HG03064 (cell line): ENCODE data around the gene HABP4.
A peak's percentile ranks its signal among the peaks of the same experiment; 100 is the strongest.

Experiments used
- ATAC-seq: cut with Tn5 transposase; IDR thresholded peaks from one replicate; pipeline ENCODE4 v1.9.1; 2021; ENCODE audit warnings: low read depth; ENCODE audit not compliant: unreplicated experiment

HABP4 gene

DNA sequence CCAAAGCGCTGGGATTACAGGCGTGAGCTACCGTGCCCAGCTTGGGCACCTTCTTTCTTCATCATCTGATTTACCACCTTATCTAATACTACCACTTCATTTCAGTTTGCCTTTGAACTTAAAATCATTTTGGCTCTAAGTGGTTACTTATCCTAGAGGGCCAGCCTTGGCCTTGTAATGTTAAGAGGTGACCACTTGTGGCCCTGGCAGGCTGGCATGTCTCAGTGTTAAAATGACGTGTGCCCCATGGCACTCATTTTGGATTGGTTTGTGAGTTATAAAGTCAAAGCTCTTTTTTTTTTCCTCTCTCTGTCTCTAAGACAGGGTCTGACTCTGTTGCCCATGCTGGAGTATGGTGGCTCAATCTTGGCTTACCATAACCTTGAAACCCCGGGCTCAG is 17.8 kb downstream of the HABP4 start:
- no peak for ATAC-seq

DNA sequence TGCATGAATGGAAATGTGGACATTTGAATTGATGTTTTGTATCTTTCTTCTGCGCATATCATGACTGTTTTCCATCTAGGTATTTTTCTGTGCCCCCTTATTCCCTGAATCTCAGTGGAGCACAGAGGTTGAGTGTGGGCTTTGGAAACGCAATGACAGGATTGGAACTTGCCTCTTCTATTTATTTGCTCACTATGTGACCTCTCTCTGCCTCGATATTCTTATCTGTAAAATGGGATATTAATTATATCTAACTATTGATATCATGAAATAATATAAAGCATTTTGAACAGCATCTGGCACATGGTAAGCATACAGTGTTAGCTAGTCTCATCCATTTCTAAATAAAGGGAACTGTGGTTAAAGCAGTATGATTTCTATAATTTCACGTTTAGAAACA is 26.0 kb downstream of the HABP4 start:
- no peak for ATAC-seq

DNA sequence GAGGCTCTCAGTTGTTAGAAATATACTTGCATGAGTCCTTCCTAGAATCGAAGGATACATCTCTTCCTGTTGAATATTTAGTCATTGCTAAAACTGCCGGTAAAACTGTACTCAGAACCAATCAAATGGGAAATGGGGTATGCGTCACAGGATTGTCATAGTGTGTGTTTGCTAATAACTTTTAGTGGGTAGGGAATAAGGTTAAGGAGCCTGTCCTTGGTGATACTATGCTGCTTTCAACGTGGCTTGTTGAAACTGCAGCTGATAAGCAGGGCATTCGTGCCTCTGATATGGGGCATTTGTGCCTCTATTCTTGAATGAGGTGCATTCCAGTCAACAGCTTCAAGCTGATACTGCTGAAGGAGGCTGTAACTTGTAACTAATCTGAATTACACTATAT is 26.6 kb downstream of the HABP4 start:
- no peak for ATAC-seq

DNA sequence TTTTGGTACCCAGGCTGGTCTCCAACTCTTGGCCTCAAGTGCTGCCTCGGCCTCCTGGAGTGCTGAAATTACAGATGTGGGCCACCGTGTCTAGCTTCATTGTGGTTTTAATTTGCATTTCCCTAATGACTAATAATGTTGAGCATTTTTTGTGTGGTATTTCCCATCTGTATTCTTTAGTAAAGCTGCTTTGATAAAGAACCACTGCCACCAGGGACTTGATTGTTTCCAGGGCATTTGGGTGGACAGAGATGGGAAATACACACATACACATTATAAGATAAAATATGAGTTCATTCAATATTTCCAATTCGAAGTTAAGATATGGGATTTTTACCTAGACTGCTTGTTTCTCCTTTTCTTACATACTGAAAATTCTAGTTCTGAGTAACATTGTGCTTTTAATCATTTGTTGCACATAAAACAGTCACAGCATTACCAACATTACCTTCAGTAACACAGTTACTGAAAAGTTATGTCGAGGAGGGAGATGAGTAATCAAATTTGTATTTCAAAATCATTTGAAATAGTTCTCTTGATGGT is 28.9 kb downstream of the HABP4 start:
- peak; percentile 74 for ATAC-seq

DNA sequence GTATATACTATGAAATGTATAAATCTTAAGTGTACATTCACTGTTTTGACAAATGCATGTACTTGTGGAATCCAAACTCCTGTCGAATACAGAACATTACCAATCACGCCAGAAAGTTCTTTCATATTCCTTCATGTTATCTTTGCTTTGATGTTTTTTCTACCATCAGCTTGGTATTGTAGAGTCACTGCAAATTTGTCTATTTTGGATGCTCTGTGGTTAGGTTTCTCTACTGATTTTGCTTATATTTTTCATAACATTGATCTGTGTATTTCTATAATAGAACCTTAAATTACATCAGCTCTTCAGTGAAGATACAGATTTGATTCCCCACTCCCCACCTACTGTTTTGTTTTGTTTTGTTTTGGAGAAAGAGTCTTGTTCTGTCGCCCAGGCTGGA is 30.8 kb downstream of the HABP4 start:
- ATAC-seq = no peak

DNA sequence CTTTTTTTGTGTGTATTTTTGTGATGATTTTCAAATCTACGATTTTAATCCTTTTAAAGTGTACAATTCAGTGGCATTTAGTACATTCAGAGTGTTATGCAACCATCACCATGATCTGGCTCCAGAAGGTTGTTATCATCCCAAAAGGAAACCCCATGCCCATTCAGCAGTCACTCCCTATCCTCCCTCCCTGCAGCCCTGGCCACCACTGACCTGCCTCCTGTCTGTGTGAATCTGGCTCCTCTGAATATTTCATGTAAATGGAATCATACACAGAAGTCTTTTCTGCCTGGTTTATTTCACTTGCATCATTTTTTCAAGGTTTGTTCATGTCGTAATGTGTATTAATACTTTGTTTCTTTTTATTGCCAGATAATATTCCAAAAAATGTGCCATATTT is 32.5 kb downstream of the HABP4 start:
- no peak for ATAC-seq

DNA sequence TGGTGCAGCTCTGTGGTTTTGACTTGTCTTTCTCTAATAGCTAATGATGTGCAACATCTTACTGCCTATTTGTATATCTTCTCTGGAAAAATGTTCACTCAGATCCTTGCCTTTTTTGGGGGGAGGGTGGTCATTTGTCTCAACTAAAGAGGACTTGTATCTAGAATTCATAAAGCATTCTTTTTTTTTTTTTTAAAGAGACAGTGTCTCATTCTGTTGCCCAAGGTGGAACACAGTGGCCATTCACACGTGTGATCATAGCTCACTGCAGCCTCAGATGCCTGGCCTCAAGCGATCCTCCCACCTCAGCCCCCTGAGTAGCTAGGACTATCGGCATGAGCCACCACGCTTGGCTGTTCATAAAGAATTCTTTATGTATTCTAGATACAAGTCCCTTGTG is 33.2 kb downstream of the HABP4 start:
- no peak for ATAC-seq

DNA sequence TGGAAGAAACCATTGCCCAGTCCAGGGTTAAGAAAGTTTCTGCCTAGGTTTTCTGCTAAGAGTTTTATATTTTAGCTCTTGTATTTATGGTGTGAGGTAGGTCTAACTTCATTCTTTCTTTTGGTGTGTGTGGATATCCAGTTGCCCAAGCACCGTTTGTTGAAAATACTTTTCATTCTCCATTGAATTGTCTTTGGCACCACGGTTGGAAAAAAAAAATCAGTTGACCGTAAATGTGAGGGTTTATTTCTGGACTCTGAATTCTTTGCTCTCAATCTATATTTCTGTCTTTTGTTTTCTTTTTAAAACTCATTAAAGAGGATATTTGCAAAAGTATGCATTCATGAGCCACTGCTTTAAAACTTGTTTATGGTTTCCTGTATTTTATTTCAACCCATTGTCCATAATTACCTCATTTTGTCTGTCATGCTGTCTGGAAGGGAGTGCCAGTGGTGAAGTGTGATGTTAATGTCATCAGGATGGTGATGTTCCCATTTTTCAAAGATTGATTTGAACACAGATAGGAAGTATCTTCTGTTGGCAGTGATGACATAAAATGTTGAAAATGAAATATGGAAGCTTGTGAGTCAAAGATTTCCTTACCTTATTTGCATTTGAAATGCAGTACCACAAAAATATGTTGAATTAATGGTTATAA is 33.9 kb downstream of the HABP4 start:
- no peak for ATAC-seq

DNA sequence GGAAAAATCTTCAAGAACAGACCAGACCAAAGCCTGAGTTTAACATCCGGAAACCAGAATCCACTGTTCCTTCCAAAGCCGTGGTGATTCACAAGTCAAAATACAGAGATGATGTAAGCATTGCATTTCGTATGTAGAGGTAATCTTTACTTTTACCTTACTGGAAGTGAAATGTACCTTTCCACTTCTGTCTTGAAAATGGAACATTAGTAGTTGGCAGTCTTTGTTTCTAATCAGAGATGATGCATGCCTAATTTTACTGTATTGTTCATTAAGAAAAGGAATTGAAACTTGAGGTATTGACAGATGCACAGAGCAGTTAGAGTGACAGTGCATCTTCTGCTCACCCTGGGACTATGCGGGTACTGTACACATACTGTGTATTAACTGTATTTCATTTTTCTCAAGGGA is 34.6 kb downstream of the HABP4 start:
- peak; percentile 91 for ATAC-seq

DNA sequence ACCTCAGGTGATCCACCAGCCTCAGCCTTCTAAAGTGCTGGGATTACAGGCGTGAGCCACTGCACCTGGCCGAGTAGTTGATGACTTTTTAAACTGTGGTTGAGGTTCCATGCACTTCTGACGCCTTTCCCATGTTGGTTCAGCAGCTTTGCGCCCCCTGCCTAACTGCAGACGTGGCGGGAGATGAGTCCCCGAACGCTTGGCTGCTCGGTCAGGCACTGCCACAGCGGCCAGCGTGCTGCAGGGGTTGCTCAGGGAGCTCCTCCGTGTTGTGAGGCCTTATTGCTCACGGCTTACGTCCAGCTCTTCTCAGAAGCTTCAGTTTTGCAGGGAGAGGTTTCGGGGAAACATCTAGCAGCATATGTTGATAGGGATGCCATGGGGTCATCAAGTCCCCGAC is 35.3 kb downstream of the HABP4 start:
- no peak for ATAC-seq

DNA sequence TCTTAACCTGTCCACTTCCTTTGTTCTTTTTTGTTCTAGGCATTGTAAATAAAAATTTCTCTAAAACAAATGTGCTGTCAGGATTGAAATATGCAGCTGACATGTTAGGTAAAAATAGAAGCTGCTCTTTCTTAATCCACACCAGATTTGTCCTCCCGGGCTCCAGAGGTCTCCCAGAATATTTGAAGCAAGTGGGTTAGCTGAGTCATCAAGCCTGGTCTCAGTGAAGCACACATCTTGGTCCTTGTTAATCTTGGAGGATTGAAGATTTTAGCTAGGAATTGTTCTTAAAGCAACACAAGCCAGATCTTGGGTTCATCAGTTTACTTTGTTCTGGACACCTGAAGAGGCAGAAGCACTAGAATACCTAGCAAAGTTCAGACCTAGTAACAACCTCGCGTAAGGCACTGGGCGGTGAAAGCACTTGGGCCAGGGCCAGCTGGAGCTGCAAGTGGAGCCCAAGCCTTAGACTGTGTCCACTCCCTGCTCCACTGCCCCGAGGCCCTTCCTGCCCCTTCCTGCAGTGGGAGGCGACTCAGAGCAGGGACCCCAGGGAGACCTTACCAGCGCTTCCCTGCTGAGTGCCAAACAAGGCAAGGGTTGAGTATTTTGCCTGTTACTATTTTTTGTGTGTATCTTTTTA is 36.5 kb downstream of the HABP4 start:
- no peak for ATAC-seq

DNA sequence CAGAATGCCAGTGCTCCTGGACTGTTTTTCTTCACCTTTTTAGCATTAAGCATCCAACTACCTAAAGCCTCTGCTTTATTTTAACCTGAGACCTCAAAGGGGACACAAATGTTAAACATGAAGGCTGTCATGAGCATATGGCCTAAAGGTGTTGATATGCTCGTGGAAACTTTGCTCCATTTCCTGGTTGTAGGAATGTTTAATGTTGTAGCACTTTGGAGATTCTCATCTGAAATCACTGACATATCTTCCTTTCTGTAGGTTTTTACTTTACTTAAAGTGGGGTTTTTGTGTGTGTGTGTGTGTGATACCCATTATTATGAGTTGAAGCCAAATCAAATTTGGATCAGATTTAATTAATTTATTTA is 37.0 kb downstream of the HABP4 start:
- ATAC-seq = no peak

DNA sequence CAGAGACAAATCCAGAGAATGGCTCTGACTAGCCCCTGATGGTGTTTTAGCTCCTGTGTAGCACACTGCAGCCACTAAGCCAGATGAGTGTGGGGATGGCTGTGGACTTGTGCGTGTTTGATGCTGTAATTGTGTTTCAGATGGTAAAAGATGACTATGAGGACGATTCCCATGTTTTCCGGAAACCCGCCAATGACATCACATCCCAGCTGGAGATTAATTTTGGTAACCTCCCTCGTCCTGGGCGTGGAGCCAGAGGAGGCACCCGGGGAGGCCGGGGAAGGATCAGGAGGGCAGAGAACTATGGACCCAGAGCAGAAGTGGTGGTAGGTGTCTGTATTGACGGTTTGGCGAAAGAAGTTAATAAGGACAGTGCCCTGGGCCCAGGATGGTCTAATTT is 38.0 kb downstream of the HABP4 start:
- no peak for ATAC-seq

DNA sequence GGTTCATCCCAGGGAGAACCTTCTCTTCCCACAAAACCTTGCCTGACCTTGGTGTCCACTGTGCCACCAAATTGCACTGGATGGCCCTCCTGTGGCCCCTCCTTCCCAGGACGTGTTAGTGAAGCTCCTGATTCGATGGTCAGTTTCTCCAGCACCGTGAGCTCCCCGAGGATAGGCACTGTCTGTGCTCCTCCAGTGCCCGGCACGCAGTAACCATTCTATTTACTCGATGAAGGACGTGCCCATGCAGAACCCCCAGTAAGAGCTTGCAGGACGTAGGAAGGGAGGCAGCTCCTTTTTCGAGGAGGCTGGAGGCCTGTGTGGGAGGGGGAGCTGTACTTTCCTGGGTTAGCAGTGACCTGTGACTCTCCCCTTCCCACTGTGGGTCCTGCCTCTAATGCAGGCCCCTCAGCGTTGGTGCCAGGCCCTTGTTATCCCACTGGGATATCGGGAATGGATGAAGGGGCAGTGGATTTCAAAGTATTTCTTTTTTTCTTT is 39.6 kb downstream of the HABP4 start:
- ATAC-seq = no peak

DNA sequence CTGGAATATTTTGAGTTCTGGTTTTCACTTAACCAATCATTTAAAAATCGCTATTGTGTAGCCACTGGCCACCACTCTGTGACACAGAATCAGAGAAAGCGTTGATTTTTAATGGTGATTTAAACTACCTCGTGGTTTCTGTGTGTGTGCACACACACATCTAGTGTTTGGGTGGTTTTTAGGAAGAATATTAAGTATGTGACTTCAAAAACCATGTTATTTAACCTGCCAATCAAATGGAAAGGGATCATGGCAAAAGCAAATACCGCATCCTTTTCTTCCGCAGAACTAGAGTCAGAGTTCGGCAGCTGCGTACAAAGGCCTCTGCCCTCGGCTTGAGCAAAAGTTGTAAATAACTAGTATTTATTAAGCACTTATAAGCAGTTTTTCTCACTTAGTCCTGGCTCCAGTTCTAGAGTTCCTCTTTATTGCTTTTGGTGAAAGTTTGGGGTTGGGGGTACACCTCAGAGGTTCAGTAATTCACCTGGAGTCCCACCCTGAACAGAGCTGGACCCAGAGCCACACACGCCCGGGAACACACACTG is 40.6 kb downstream of the HABP4 start:
- ATAC-seq = no peak

DNA sequence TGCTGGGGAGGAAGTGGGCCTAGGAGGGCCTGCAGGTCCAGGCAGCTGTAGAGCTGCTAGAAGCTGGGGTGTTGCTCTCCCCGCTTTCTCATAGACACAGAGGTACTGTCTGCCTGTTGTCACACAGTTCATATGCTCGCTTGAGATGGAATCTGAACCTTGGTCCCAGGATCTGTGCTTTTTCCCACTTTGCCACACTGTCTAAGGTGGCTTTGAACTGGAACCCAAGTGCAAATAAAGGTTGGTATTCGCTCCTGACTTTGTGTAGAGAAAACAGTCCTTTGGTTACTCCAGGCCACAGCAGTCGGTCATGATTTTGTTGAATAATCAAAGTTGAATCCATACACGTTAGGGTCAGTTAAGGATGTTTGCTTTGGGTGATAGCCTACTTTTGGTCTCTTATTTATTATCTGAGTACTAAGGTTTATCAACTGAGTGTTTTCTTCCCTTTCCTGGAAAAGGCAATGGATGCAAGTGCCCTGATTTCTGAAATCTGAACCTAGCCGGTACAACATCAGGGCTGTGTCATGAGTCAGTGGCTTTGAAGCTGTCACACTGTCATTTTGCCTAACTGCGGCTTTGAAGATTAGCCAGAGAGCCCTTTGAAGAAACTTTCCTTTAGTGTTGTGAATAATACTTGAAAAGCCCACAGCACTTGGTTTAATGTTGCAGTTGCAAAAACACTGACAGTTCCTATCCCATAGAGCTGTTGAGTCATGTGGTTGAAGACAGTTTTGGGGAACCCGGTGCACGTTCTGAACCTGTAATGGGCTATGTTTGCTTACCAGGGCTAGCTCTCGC is 41.3 kb downstream of the HABP4 start:
- ATAC-seq = no peak

DNA sequence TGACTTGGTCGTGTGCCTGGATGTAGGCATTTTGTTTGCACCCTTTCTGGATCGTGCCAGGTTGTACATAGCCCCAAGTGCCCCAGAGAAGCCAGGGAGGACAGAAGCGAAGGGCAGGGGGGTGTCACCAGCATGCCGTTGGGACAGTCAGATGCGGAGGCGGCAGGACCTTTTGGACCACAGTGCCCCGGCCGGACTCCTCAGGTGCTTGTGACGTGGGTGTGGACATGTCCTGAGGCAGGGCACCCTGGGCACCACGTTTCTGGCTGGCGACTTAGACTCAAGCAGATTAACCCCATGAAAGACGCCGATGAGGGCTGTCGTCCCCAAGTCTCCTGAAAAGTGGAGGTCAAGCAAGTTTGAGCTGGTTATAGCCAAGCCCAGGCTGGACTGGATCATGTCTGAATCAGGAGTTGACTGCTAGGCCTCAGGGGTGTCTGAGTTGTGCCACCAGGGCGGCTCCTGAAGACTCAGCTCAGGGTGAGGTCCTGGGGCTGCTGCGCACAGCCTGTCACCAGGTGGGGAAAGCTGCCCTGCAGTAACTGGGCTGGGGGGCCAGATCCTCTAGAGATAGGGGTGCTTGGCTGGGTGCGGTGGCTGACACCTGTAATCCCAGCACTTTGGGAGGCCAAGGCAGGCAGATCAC is 42.0 kb downstream of the HABP4 start:
- ATAC-seq = no peak

DNA sequence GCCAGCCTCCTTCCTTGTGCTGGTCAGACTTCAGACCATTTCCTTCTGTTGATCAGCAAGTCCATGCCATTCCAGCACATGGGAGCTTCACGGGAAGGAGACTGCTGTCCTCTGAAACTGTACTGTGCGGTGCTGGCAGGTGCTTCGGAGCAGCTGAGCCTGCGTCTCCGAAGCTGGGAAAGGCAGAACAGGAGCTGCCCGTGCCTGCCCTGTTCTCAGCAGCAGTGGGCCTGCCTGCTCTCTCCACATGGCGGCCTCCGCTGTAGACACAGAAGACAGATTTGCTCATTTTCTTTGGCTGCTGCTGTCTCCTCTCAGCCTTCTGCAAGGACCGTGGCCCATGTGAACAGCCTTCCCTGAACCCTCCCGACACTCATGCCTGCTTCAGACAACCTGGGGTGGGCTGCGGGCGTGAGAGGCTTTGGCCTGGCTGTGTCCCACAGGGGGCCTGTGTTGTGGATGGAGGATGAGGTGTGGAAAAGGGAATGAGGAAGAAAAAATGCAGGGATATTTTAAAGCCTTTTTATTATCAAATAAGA is 43.1 kb downstream of the HABP4 start:
- no peak for ATAC-seq

DNA sequence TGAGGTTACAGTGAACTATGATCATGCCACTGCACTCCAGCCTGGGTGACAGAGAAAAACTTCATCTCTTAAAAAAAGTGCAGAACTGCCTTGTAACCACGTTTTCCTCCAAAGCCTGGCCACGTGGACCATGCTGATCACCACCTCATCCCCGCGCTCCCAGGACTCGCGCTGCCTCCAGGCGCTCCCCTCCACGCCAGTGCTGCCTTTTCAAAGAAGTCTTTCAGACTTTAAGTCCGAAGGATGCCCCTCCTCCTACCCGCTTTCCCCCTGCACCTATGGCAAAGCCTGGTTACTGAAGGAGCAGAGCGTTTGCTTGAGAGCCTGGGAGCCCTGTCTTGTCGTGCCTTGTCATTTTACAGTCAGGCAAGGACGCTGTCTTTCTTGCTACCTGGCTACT is 43.8 kb downstream of the HABP4 start:
- ATAC-seq = no peak

DNA sequence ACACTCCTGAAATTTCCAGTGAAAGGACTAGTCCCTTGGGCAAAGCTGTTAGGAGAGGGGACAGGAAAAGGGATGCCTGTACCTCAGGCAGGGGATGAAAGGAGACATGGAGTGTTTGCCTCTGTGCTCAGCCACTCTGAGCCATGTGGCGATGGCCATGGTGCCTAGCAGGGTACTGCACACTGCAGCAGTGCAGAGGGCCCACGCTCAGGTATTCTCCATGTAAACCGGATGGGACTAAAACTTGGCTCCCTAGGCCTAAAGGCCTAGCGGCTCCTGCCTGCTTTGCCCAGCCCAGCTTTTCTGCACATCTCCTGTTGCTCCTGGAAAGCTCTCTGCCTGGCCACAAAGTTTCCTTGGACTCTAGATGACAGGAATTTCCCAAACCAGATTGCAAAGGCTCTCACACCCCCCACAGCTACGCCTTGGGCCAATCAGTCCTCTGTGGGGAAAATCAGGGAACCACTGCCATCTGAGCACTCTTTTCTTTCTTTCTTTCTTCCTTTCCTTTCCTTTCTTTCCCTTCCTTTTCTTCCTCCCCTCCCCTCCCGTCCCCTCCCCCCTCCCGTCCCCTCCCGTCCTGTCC is 44.3 kb downstream of the HABP4 start:
- ATAC-seq = no peak
